DMS53 treated with DMSO at 0.1 percent for 48 hours (cell line): ENCODE data around the gene TKFC.
"Not testable (repeated sequence)": the region's sequence is repeated elsewhere in the genome, so short reads cannot be mapped to it uniquely, and the experiment has no call there.

Experiments
- DNase-seq: peaks from one replicate; lab custom pipeline; 2025; ENCODE audit not compliant: unreplicated experiment; lab: John Stamatoyannopoulos, UW

Gene TKFC

GRCh38 chr11:61367406-61367805, 34.4 kb downstream of the TKFC start:
- no peak for DNase-seq

GRCh38 chr11:61368646-61369045, 35.6 kb downstream of the TKFC start:
- DNase-seq, result no peak

GRCh38 chr11:61369372-61370348, 36.6 kb downstream of the TKFC start:
- no peak for DNase-seq

GRCh38 chr11:61370349-61371005, 37.4 kb downstream of the TKFC start:
- no peak for DNase-seq

GRCh38 chr11:61372659-61373420, 39.8 kb downstream of the TKFC start:
- no peak for DNase-seq

GRCh38 chr11:61375761-61376108, 42.7 kb downstream of the TKFC start:
- no peak for DNase-seq

- no peak for DNase-seq
Observed at GRCh38 chr11:61377461-61378160, 44.6 kb downstream of the TKFC start.

- DNase-seq, result no peak
Observed at GRCh38 chr11:61378713-61379313, 45.8 kb downstream of the TKFC start.

GRCh38 chr11:61380884-61381283, 47.9 kb downstream of the TKFC start:
- DNase-seq, result no peak

GRCh38 chr11:61383859-61384258, 50.8 kb downstream of the TKFC start:
- DNase-seq, result not testable (repeated sequence)

GRCh38 chr11:61384271-61385242, 51.5 kb downstream of the TKFC start:
- peak; percentile 5 for DNase-seq

GRCh38 chr11:61390161-61390560, 57.1 kb downstream of the TKFC start:
- DNase-seq, result no peak

- no peak for DNase-seq
Observed at GRCh38 chr11:61392981-61393595, 60.1 kb downstream of the TKFC start.
